K562 (cell line): ENCODE measurements around the gene TRPM2. TPM values are rescaled to one million over a fixed set of nuclear protein-coding genes. Genes with fewer than 3 reads are reported as not detected.

Experiments used
- REST ChIP-seq, 2 experiments: fragments of 450-650 bp; formaldehyde crosslinking in 1 of 2; IDR thresholded peaks; 2 replicates each; pipeline versions ENCODE4 v1.4.0 to v1.6.1; 2014 to 2020; ENCODE audit warnings: mild to moderate bottlenecking in 2 of 2, borderline replicate concordance in 1 of 2, low read depth in 1 of 2
- ZBTB11 ChIP-seq, 3 experiments: fragments of 200-800 bp in 1 of 3; fragments of 250-450 bp in 1 of 3; fragments of 450-650 bp in 1 of 3; sonication (Bioruptor Pico) in 1 of 3; sonication (Bioruptor generic) in 1 of 3; formaldehyde crosslinking in 1 of 3; IDR thresholded peaks; 2 replicates each; pipeline versions ENCODE4 v1.6.1 to v1.8.0; 2016 to 2022; ENCODE audit warnings: mild to moderate bottlenecking in 2 of 3, missing genetic modification characterization in 2 of 3, missing compliant biosample characterization in 1 of 3, moderate library complexity in 1 of 3
- polyA plus RNA-seq, 8 experiments: library from polyadenylated mRNA; depleted of rRNA in 4 of 8; stranded (reverse) in 5 of 8; unstranded in 3 of 8; fragments of >200 nt; fragmentation: Nextera tagmentation in 2 of 8; fragmentation: Illumina TruSeq in 1 of 8; extraction: Ambion mirVana in 2 of 8; extraction: Trizol in 1 of 8; gene quantifications; 2 replicates each; pipeline versions ENCODE4 v1.2.1 to v1.2.3, GENCODE V29; 2011 to 2014; ENCODE audit warnings: inconsistent platforms in 1 of 8, missing spikeins in 1 of 8
- total RNA-seq, 7 experiments: library from RNA; depleted of rRNA in 6 of 7; stranded (reverse); fragments of >200 nt in 6 of 7; fragmentation: Illumina TruSeq in 2 of 7; extraction: Trizol in 2 of 7; gene quantifications; 2 replicates each; pipeline versions ENCODE4 v1.2.1 to v1.2.3, GENCODE V29; 2011 to 2021; ENCODE audit warnings: low replicate concordance in 1 of 7

Gene TRPM2
- total and polyA plus RNA-seq, 9 of the 15 experiments (the other 6 are each of a cell fraction or from before 2014, with no cell fraction given), result 0.33 to 2.1 (median 0.98) TPM; not detected in 2

- TF ChIP-seq REST (IDR thresholded peaks at IDR 0.05; ENCODE audit: borderline replicate concordance) (no peak), REST (CRISPR knock-in tag; IDR thresholded peaks at IDR 0.05; ENCODE audit: low read depth) (no peak), ZBTB11 (CRISPR knock-in tag; IDR thresholded peaks at IDR 0.05) (no peak)
Observed at GRCh38 chr21:44332965-44333364, 20.5 kb upstream of the TRPM2 start (continued).
